A673 (cell line): ENCODE measurements around the gene EML1. TPM values are rescaled to one million over a fixed set of nuclear protein-coding genes. Genes with fewer than 3 reads are reported as not detected.

Source experiments
- BruUV-seq: library from RNA; stranded (reverse); fragments of 400-500 nt; replicated peaks from 2 replicates; lab custom pipeline; 2021; lab: Mats Ljungman, UMichigan
- CTCF ChIA-PET: fragments of 300-600 bp; sonication (Branson Sonifier 250); formaldehyde crosslinking; loops from one replicate; lab custom pipeline; 2022; ENCODE audit warnings: antibody characterized with exemption; lab: Charles Lee
- POLR2A ChIA-PET: fragments of 300-600 bp; sonication (Branson Sonifier 250); formaldehyde crosslinking; loops from one replicate; lab custom pipeline; 2022; ENCODE audit warnings: antibody characterized with exemption; ENCODE audit not compliant: low non-redundant PET; lab: Charles Lee
- DNase-seq: peaks from one replicate; pipeline ENCODE4 v3.0.0-alpha.2; 2015; ENCODE audit warnings: low spot score
- H3K27ac ChIP-seq: fragments of 200-600 bp; sonication (generic); 2 replicates; pipeline ENCODE4 v1.5.1; 2016; ENCODE audit warnings: mixed run types, low read depth, mild to moderate bottlenecking, mixed read lengths, antibody characterized with exemption, low read length; ENCODE audit not compliant: poor library complexity, severe bottlenecking
- H3K27me3 ChIP-seq: fragments of 200-600 bp; sonication (generic); replicated peaks from 2 replicates; pipeline ENCODE4 v1.6.1; 2017; ENCODE audit warnings: mixed run types, low read depth, mild to moderate bottlenecking, mixed read lengths, antibody characterized with exemption, low read length; ENCODE audit not compliant: insufficient read depth, poor library complexity
- H3K36me3 ChIP-seq: fragments of 200-600 bp; sonication (generic); 2 replicates; pipeline ENCODE4 v1.6.1; 2016; ENCODE audit warnings: mixed run types, mild to moderate bottlenecking, mixed read lengths, antibody characterized with exemption, low read length; ENCODE audit not compliant: insufficient read depth, poor library complexity, severe bottlenecking
- H3K4me1 ChIP-seq: fragments of 200-600 bp; sonication (generic); 2 replicates; pipeline ENCODE4 v1.6.1; 2017; ENCODE audit warnings: mixed run types, mild to moderate bottlenecking, mixed read lengths, antibody characterized with exemption, low read length; ENCODE audit not compliant: insufficient read depth, poor library complexity, severe bottlenecking
- H3K4me3 ChIP-seq: fragments of 200-600 bp; sonication (generic); 2 replicates; pipeline ENCODE4 v1.5.1; 2016; ENCODE audit warnings: low read depth, mixed run types, mild to moderate bottlenecking, mixed read lengths, low read length; ENCODE audit not compliant: poor library complexity, severe bottlenecking
- H3K9me3 ChIP-seq: fragments of 200-600 bp; sonication (generic); 2 replicates; pipeline ENCODE4 v1.6.1; 2016; ENCODE audit warnings: mixed run types, low read depth, mild to moderate bottlenecking, mixed read lengths, antibody characterized with exemption, low read length; ENCODE audit not compliant: poor library complexity, severe bottlenecking
- EZH2 ChIP-seq: fragments of 200-600 bp; sonication (generic); IDR thresholded peaks from 2 replicates; pipeline ENCODE4 v1.6.1; 2017; ENCODE audit warnings: borderline replicate concordance, low read depth, mild to moderate bottlenecking, mixed read lengths, antibody characterized with exemption, low read length; ENCODE audit not compliant: poor library complexity, severe bottlenecking
- intact Hi-C: fragments of 100-400 bp; cut with micrococcal nuclease; formaldehyde crosslinking; loops from one replicate; pipeline ENCODE4 v1.10.0; 2022; ENCODE audit not compliant: unreplicated experiment
- total RNA-seq: library from RNA; stranded (reverse); gene quantifications from 2 replicates; pipeline ENCODE4 v1.2.3, GENCODE V29; 2021
- TF ChIP-seq, protein P1 (sequence below): fragments of 300-800, 200-600 bp; sonication (generic); conservative IDR thresholded peaks from 2 replicates; pipeline ENCODE4 v1.5.1; 2017; ENCODE audit warnings: low read depth, mild to moderate bottlenecking, antibody characterized with exemption, low read length, moderate library complexity, mixed read lengths

EML1 gene
- total RNA-seq, 1 experiment from 2014 or later, result 34.1 TPM

- ChIA-PET CTCF (no interaction called here), POLR2A (interaction anchor here (0.6 kb wide), 1 partner anchor 405 kb away, joined by 5 read pairs; no protein-coding TSS in a partner anchor)
- no peaks in the 10 kb centered on the region for H3K27me3 ChIP-seq
- H3K4me3 ChIP-seq, result no peak overlapping the region
- DNase-seq, result peak; percentile 41
- H3K9me3 ChIP-seq, result no peaks in the 10 kb centered on the region
- BruUV-seq, result no TSS peak
- no peak overlapping the region for H3K27ac ChIP-seq
- intact Hi-C loops, result loop anchor here (5.0 kb wide), 1 partner anchor 87 kb away; the partner anchor contains the start of gene EML1
- H3K36me3 ChIP-seq, result no peaks in the 10 kb centered on the region
- H3K4me1 ChIP-seq, result peaks cover 40% of the 10 kb centered on the region
- no peak for TF ChIP-seq EZH2
- TF ChIP-seq, protein P1, sequence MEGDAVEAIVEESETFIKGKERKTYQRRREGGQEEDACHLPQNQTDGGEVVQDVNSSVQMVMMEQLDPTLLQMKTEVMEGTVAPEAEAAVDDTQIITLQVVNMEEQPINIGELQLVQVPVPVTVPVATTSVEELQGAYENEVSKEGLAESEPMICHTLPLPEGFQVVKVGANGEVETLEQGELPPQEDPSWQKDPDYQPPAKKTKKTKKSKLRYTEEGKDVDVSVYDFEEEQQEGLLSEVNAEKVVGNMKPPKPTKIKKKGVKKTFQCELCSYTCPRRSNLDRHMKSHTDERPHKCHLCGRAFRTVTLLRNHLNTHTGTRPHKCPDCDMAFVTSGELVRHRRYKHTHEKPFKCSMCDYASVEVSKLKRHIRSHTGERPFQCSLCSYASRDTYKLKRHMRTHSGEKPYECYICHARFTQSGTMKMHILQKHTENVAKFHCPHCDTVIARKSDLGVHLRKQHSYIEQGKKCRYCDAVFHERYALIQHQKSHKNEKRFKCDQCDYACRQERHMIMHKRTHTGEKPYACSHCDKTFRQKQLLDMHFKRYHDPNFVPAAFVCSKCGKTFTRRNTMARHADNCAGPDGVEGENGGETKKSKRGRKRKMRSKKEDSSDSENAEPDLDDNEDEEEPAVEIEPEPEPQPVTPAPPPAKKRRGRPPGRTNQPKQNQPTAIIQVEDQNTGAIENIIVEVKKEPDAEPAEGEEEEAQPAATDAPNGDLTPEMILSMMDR, result no peak
These were observed 86.4 kb downstream of the EML1 start for GRCh38 chr14:99879401-99880295.

GRCh38 chr14:99880651-99881420 lies 87.6 kb downstream of the EML1 start:
- POLR2A ChIA-PET, result no interaction called here
- H3K9me3 ChIP-seq, result no peaks in the 10 kb centered on the region
- no peaks in the 10 kb centered on the region for H3K36me3 ChIP-seq
- no peak overlapping the region for H3K27ac ChIP-seq
- no peak overlapping the region for H3K4me3 ChIP-seq
- CTCF ChIA-PET, result no interaction called here
- DNase-seq, result no peak
- BruUV-seq, result no TSS peak
- H3K4me1 ChIP-seq, result peaks cover 42% of the 10 kb centered on the region
- intact Hi-C loops, result loop anchor here (5.0 kb wide), 1 partner anchor 89 kb away; the partner anchor contains the start of gene EML1
- no peaks in the 10 kb centered on the region for H3K27me3 ChIP-seq
- TF ChIP-seq EZH2, result no peak
- TF ChIP-seq, protein P1, result no peak

DNA sequence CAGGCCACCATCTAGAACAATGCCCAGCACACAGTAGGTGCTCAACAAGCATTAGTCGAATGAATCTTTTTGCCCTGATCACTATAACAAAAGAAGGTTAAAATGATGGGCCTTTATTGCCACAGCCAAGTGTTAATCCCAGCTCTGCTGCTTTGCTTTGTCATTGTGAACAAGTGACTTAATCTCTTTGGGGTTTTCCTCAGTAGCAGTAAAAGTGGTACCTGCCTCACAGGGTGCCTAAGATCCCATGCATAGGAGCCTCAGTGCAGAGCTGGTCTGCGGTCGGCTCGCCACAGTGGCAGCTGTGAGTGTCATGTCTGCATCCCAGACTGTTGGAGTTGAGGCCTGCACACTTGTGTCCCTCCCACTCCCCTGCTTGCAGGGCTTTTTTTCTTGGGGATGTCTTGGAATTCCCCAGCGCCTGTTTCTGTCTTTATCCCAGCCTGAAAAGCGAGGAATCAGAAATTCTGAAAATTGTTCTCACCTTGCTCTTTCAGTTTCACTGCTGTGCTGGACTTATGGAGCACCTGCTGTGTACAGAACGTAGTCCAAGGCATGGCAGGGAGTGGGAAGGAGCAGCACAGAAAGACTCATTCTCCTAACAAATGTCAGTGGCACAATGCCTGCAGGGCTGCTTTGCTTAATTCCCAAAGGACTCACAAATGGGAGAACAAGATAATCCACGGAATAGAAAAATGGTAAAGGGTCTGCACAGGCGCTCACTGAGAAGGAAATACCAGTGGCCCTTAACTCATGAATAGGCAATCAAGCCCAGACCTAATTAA lies 90.8 kb downstream of the EML1 start:
- ChIA-PET POLR2A (no interaction called here), CTCF (interaction anchor here (0.6 to 1.2 kb wide), 3 partner anchors 154 to 201 kb away, joined by 4 to 11 read pairs (median 4); no protein-coding TSS in a partner anchor)
- DNase-seq, result peak; percentile 89
- H3K4me3 ChIP-seq, result no peak overlapping the region
- H3K27me3 ChIP-seq, result no peaks in the 10 kb centered on the region
- H3K27ac ChIP-seq, result peak overlapping the region; percentile 62
- TF ChIP-seq EZH2, result no peak
- TF ChIP-seq, protein P1, result no peak
- no peaks in the 10 kb centered on the region for H3K9me3 ChIP-seq
- no peaks in the 10 kb centered on the region for H3K36me3 ChIP-seq
- intact Hi-C loops, result loop anchor here (5.0 kb wide), 1 partner anchor 92 kb away; the partner anchor contains the start of gene EML1
- H3K4me1 ChIP-seq, result peaks cover 42% of the 10 kb centered on the region
- no TSS peak for BruUV-seq
